Keratinocyte (primary cell): ENCODE data around the gene GP9. TPM values are rescaled to one million over a fixed set of nuclear protein-coding genes. Genes with fewer than 3 reads are reported as not detected.

Source experiments
- DNase-seq: peaks from one replicate; pipeline ENCODE4 v3.0.0-alpha.2; 2011; ENCODE audit warnings: low read depth, missing footprints, low spot score
- FAIRE-seq: peaks from 2 replicates; lab custom pipeline; 2011; peaks lifted over from hg19 to GRCh38; lab: Jason Lieb, UNC
- H2AFZ ChIP-seq: 2 replicates; pipeline ENCODE4 v1.6.0; 2012; ENCODE audit warnings: low read length, control low read depth, inconsistent platforms; ENCODE audit not compliant: control insufficient read depth
- H3K27ac ChIP-seq: 2 replicates; pipeline ENCODE4 v1.5.1; 2011; ENCODE audit warnings: low read length; ENCODE audit not compliant: control insufficient read depth, insufficient read depth
- H3K27me3 ChIP-seq: 3 replicates; pipeline ENCODE4 v1.6.0; 2011; ENCODE audit warnings: low read length; ENCODE audit not compliant: control insufficient read depth, insufficient read depth; ENCODE audit errors: extremely low read depth
- H3K36me3 ChIP-seq, 2 experiments: 2 replicates in 1 of 2; 3 replicates in 1 of 2; pipeline ENCODE4 v1.5.1; 2011; ENCODE audit warnings: low read length in 2 of 2, mild to moderate bottlenecking in 1 of 2; ENCODE audit not compliant: control insufficient read depth in 2 of 2, insufficient read depth in 2 of 2; ENCODE audit errors: extremely low read depth in 1 of 2
- H3K4me1 ChIP-seq: 3 replicates; pipeline ENCODE4 v1.5.1; 2011; ENCODE audit warnings: low read length; ENCODE audit not compliant: control insufficient read depth, insufficient read depth; ENCODE audit errors: extremely low read depth
- H3K4me2 ChIP-seq: 3 replicates; pipeline ENCODE4 v1.6.0; 2011; ENCODE audit warnings: low read depth, low read length; ENCODE audit not compliant: control insufficient read depth, insufficient read depth; ENCODE audit errors: extremely low read depth
- H3K4me3 ChIP-seq, 3 experiments: fragments of 200-600 bp in 1 of 3; sonication (generic) in 1 of 3; 2 replicates in 2 of 3; 3 replicates in 1 of 3; pipeline ENCODE4 v1.5.1; 2011 to 2016; ENCODE audit warnings: low read length in 3 of 3, mild to moderate bottlenecking in 3 of 3, control low read depth in 2 of 3, inconsistent platforms in 1 of 3, low read depth in 1 of 3, mixed read lengths in 1 of 3, mixed run types in 1 of 3, moderate library complexity in 1 of 3; ENCODE audit not compliant: control insufficient read depth in 2 of 3, insufficient read depth in 2 of 3; ENCODE audit errors: extremely low read depth in 1 of 3
- H3K79me2 ChIP-seq: 2 replicates; pipeline ENCODE4 v1.6.0; 2012; ENCODE audit warnings: low read length; ENCODE audit not compliant: control insufficient read depth, insufficient read depth
- H3K9ac ChIP-seq: 3 replicates; pipeline ENCODE4 v1.6.0; 2011; ENCODE audit warnings: low read length; ENCODE audit not compliant: control insufficient read depth, insufficient read depth; ENCODE audit errors: extremely low read depth
- H3K9me1 ChIP-seq: 3 replicates; pipeline ENCODE4 v1.6.0; 2011; ENCODE audit warnings: low read length; ENCODE audit not compliant: control insufficient read depth, insufficient read depth; ENCODE audit errors: extremely low read depth
- H3K9me3 ChIP-seq: 2 replicates; pipeline ENCODE4 v1.5.1; 2012; ENCODE audit warnings: low read depth, low read length; ENCODE audit not compliant: control insufficient read depth
- H4K20me1 ChIP-seq: 3 replicates; pipeline ENCODE4 v1.6.0; 2011; ENCODE audit warnings: low read length; ENCODE audit not compliant: control insufficient read depth, insufficient read depth; ENCODE audit errors: extremely low read depth
- EZH2 ChIP-seq: IDR thresholded peaks from one replicate; pipeline ENCODE4 v1.6.1; 2012; ENCODE audit warnings: inconsistent platforms, mild to moderate bottlenecking, low read length, moderate library complexity
- dilution Hi-C: fragments of 300-500 bp; cut with MboI; formaldehyde crosslinking; loops from one replicate; pipeline ENCODE4 v1.7.0; 2020; ENCODE audit warnings: low sequenced_read_pairs; ENCODE audit not compliant: extremely low pct_ligation_motif_present
- polyA plus RNA-seq, 5 experiments: library from polyadenylated mRNA; depleted of rRNA in 3 of 5; stranded (reverse) in 3 of 5; stranded (forward) in 1 of 5; unstranded in 1 of 5; fragments of >200 nt; gene quantifications; 1 replicate in 1 of 5; 2 replicates in 3 of 5; 3 replicates in 1 of 5; pipeline versions ENCODE4 v1.2.1 to v1.2.3, GENCODE V29; 2011 to 2012; ENCODE audit warnings: missing spikeins in 2 of 5, low read depth in 1 of 5, low replicate concordance in 1 of 5
- TF ChIP-seq, protein P1 (sequence below), 3 experiments: IDR thresholded peaks in 1 of 3; conservative IDR thresholded peaks in 1 of 3; optimal IDR thresholded peaks in 1 of 3; 2 replicates in 2 of 3; 3 replicates in 1 of 3; pipeline versions ENCODE3 to v1.5.1; 2011; ENCODE audit warnings: low read length in 3 of 3, mild to moderate bottlenecking in 3 of 3, moderate library complexity in 2 of 3, control low read depth in 1 of 3, inconsistent platforms in 1 of 3; ENCODE audit not compliant: insufficient read depth in 2 of 3; ENCODE audit errors: extremely low read depth in 1 of 3

Gene GP9
- polyA plus RNA-seq, 1 donor (not counting 4 experiments of a cell fraction or from before 2014, with no cell fraction given), result not detected

DNA sequence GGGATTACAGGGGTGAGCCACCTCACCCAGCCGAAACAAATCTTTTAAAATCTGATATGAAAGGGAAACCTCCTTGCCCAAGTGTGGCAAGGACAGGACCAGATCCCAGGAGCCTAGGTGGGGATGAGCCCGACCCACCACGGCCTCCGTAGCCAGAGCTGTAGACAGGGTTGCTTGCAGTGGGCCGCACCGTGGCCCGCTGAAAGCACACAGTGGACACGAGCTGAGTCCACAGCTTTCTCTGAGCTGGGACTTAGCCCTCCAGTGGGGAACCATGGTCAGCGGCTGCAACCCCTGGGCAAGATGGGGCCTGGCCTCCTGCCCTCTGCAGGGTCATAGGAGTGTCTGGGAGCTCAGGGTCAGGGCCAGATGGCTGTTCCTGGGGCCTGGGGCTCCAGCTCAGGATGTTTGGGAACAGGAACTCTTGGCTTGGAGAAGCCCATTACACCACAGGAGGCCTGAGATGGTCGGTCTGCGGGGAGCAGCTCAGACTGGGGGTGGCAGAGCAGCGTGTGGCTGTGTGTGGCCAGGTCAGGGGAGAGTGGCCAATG lies 24.7 kb downstream of the GP9 start:
- Histone ChIP-seq H3K79me2 (no peaks in the 10 kb centered on the region), H3K27me3 (no peaks in the 10 kb centered on the region), H4K20me1 (no peaks in the 10 kb centered on the region), H3K9me1 (no peaks in the 10 kb centered on the region), H2AFZ (no peak overlapping the region), H3K4me1 (peaks cover 4% of the 10 kb centered on the region), H3K36me3 (no peaks in the 10 kb centered on the region), H3K9ac (no peak overlapping the region), H3K4me3 (no peak overlapping the region), H3K4me2 (no peak overlapping the region), H3K9me3 (no peaks in the 10 kb centered on the region), H3K27ac (no peak overlapping the region)
- FAIRE-seq (no peak), DNase-seq (no peak)
- TF ChIP-seq, protein P1, sequence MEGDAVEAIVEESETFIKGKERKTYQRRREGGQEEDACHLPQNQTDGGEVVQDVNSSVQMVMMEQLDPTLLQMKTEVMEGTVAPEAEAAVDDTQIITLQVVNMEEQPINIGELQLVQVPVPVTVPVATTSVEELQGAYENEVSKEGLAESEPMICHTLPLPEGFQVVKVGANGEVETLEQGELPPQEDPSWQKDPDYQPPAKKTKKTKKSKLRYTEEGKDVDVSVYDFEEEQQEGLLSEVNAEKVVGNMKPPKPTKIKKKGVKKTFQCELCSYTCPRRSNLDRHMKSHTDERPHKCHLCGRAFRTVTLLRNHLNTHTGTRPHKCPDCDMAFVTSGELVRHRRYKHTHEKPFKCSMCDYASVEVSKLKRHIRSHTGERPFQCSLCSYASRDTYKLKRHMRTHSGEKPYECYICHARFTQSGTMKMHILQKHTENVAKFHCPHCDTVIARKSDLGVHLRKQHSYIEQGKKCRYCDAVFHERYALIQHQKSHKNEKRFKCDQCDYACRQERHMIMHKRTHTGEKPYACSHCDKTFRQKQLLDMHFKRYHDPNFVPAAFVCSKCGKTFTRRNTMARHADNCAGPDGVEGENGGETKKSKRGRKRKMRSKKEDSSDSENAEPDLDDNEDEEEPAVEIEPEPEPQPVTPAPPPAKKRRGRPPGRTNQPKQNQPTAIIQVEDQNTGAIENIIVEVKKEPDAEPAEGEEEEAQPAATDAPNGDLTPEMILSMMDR (optimal IDR thresholded peaks at IDR 0.05 in 1 of 3, IDR thresholded peaks at IDR 0.05 in 1 of 3, conservative IDR thresholded peaks at IDR 0.05 in 1 of 3; ENCODE audit: extremely low read depth in 1 of 3, insufficient read depth in 2 of 3, low read length in 3 of 3), result no peak
- no peak for TF ChIP-seq EZH2
- dilution Hi-C loops, result no loop called here

DNA sequence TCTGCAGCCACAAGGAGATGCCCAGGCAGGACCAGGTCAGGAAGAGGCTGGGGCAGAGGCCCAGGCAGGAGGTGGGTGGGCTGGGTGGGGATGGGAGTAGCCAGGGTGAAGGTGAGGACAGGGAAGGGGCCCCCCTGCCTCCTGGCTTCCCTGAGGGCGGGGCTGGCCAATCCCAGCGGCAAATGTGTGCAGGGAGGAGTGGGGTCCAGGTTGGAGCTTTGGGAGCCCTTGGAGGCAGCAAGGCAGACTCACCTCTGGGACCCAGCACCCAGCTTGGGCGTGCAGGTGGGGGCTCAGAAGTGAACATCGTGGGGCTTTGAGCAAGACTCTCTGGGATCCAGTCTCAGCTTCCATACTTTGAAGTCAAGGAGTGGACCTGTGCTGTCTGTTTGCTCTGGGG lies 25.2 kb downstream of the GP9 start:
- H3K4me3 ChIP-seq, result no peak overlapping the region
- no peak overlapping the region for H2AFZ ChIP-seq
- DNase-seq (no peak), FAIRE-seq (no peak)
- H3K4me2 ChIP-seq, result no peak overlapping the region
- H3K9ac ChIP-seq, result no peak overlapping the region
- H3K79me2 ChIP-seq, result no peaks in the 10 kb centered on the region
- peaks cover 4% of the 10 kb centered on the region for H3K4me1 ChIP-seq
- no peaks in the 10 kb centered on the region for H4K20me1 ChIP-seq
- no peaks in the 10 kb centered on the region for H3K27me3 ChIP-seq
- dilution Hi-C loops, result no loop called here
- H3K27ac ChIP-seq, result no peak overlapping the region
- no peaks in the 10 kb centered on the region for H3K9me3 ChIP-seq
- no peaks in the 10 kb centered on the region for H3K9me1 ChIP-seq
- H3K36me3 ChIP-seq, result no peaks in the 10 kb centered on the region
- TF ChIP-seq EZH2, result no peak
- TF ChIP-seq, protein P1 (optimal IDR thresholded peaks at IDR 0.05 in 1 of 3, IDR thresholded peaks at IDR 0.05 in 1 of 3, conservative IDR thresholded peaks at IDR 0.05 in 1 of 3; ENCODE audit: extremely low read depth in 1 of 3, insufficient read depth in 2 of 3, low read length in 3 of 3), result no peak
